Measurements from ENCODE around the gene ARSI.

Gene ARSI

GRCh38 chr5:150309886-150310239 is 7.2 kb upstream of the ARSI start:
- DNase-seq (ENCODE audit: extremely low spot score, insufficient read length, low read depth): no peak
- no peak for FAIRE-seq

- no peak for FAIRE-seq
- no peak for DNase-seq (ENCODE audit: extremely low spot score, insufficient read length, low read depth)
Measured at GRCh38 chr5:150309101-150309885, 6.6 kb upstream of the ARSI start.

GRCh38 chr5:150307617-150308426 is 5.1 kb upstream of the ARSI start:
- FAIRE-seq (no peak), DNase-seq (ENCODE audit: extremely low spot score, insufficient read length, low read depth) (no peak)

GRCh38 chr5:150306775-150307174 is 4.1 kb upstream of the ARSI start:
- no peak for DNase-seq (ENCODE audit: extremely low spot score, insufficient read length, low read depth)
- no peak for FAIRE-seq

GRCh38 chr5:150305557-150305956 is 2.9 kb upstream of the ARSI start:
- DNase-seq (ENCODE audit: extremely low spot score, insufficient read length, low read depth) (no peak), FAIRE-seq (no peak)

GRCh38 chr5:150305095-150305494 is 2.4 kb upstream of the ARSI start:
- DNase-seq (ENCODE audit: extremely low spot score, insufficient read length, low read depth): no peak
- no peak for FAIRE-seq

- no peak for DNase-seq (ENCODE audit: extremely low spot score, insufficient read length, low read depth)
- no peak for FAIRE-seq
Measured at GRCh38 chr5:150304481-150305081, 1.9 kb upstream of the ARSI start.

- FAIRE-seq: no peak
Measured at GRCh38 chr5:150303660-150304386, 1.1 kb upstream of the ARSI start.

GRCh38 chr5:150303070-150303615 is 438 bp upstream of the ARSI start:
- no peak for FAIRE-seq
- no peak for DNase-seq (ENCODE audit: extremely low spot score, insufficient read length, low read depth)

More at GRCh38 chr5:150303660-150304386, 1.1 kb upstream of the ARSI start:
- no peak for DNase-seq (ENCODE audit: extremely low spot score, insufficient read length, low read depth)

GRCh38 chr5:150301901-150302300 is 804 bp downstream of the ARSI start:
- FAIRE-seq (no peak), DNase-seq (ENCODE audit: extremely low spot score, insufficient read length, low read depth) (no peak)

- DNase-seq (ENCODE audit: extremely low spot score, insufficient read length, low read depth) (no peak), FAIRE-seq (no peak)
Measured at GRCh38 chr5:150301170-150301505, 1.6 kb downstream of the ARSI start.

- FAIRE-seq (no peak), DNase-seq (ENCODE audit: extremely low spot score, insufficient read length, low read depth) (no peak)
Measured at GRCh38 chr5:150300496-150301169, 2.1 kb downstream of the ARSI start.

GRCh38 chr5:150299571-150300327 is 3.0 kb downstream of the ARSI start:
- FAIRE-seq: peak; percentile 12
- DNase-seq (ENCODE audit: extremely low spot score, insufficient read length, low read depth): no peak

GRCh38 chr5:150298701-150299451 is 3.8 kb downstream of the ARSI start:
- FAIRE-seq: no peak
- DNase-seq (ENCODE audit: extremely low spot score, insufficient read length, low read depth): no peak

- FAIRE-seq (no peak), DNase-seq (ENCODE audit: extremely low spot score, insufficient read length, low read depth) (no peak)
Measured at GRCh38 chr5:150297934-150298595, 4.6 kb downstream of the ARSI start.

GRCh38 chr5:150297236-150297890 is 5.3 kb downstream of the ARSI start:
- FAIRE-seq (no peak), DNase-seq (ENCODE audit: extremely low spot score, insufficient read length, low read depth) (no peak)

GRCh38 chr5:150296496-150296895 is 6.2 kb downstream of the ARSI start:
- DNase-seq (ENCODE audit: extremely low spot score, insufficient read length, low read depth) (no peak), FAIRE-seq (no peak)
